Mammary epithelial cell (primary cell): ENCODE data around the gene TMX3.

ENCODE experiments used
- EZH2 ChIP-seq: IDR thresholded peaks from 2 replicates; pipeline ENCODE4 v1.6.1; 2012; ENCODE audit warnings: low read length, inconsistent platforms, borderline replicate concordance
- TF ChIP-seq, protein P1 (sequence below), 2 donors: IDR thresholded peaks in 1 of 2; conservative IDR thresholded peaks in 1 of 2; 2 replicates each; pipeline ENCODE4 v1.5.1; 2011 to 2012; ENCODE audit warnings: inconsistent platforms in 2 of 2, low read length in 2 of 2, mild to moderate bottlenecking in 2 of 2, control low read depth in 1 of 2, low read depth in 1 of 2; ENCODE audit not compliant: insufficient read depth in 1 of 2; ENCODE audit errors: extremely low read depth in 1 of 2

DNA sequence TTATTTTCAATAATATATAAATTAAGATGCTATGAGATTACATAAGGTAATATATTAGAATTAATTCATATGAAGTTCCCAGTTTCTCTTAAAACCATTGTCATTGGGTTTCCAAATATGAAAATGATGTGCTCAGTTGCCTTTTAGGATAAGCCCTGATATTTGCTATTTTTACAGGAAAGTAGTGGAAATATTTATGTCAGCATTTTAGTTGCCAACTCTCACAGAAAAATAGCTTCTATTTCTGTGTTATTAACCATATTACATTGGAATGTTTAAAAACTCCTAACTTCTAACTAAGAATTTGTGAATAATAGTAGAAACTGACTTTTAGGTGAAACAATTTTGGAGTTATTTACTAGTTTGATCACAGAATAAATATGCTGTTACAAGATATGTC lies 74.0 kb downstream of the TMX3 start:
- TF ChIP-seq, protein P1, sequence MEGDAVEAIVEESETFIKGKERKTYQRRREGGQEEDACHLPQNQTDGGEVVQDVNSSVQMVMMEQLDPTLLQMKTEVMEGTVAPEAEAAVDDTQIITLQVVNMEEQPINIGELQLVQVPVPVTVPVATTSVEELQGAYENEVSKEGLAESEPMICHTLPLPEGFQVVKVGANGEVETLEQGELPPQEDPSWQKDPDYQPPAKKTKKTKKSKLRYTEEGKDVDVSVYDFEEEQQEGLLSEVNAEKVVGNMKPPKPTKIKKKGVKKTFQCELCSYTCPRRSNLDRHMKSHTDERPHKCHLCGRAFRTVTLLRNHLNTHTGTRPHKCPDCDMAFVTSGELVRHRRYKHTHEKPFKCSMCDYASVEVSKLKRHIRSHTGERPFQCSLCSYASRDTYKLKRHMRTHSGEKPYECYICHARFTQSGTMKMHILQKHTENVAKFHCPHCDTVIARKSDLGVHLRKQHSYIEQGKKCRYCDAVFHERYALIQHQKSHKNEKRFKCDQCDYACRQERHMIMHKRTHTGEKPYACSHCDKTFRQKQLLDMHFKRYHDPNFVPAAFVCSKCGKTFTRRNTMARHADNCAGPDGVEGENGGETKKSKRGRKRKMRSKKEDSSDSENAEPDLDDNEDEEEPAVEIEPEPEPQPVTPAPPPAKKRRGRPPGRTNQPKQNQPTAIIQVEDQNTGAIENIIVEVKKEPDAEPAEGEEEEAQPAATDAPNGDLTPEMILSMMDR (conservative IDR thresholded peaks at IDR 0.05 in 1 of 2, IDR thresholded peaks at IDR 0.05 in 1 of 2; ENCODE audit: extremely low read depth in 1 of 2, insufficient read depth in 1 of 2, low read depth in 1 of 2, low read length in 2 of 2): no peak
- no peak for TF ChIP-seq EZH2
